Stomach (tissue), 4 donors: ENCODE measurements around the gene GDPGP1.

Experiments
- POLR2A ChIP-seq, 4 donors: fragments of 450-650 bp; IDR thresholded peaks; one replicate each; pipeline ENCODE4 v1.6.1; 2016; ENCODE audit warnings: antibody characterized with exemption in 4 of 4, control low read depth in 2 of 4, mild to moderate bottlenecking in 1 of 4, moderate library complexity in 1 of 4
- POLR2AphosphoS5 ChIP-seq, 3 donors: sonication (generic); formaldehyde crosslinking; IDR thresholded peaks; one replicate each; pipeline ENCODE4 v1.6.1; 2016; ENCODE audit warnings: antibody characterized with exemption in 3 of 3
- TF ChIP-seq, protein P1 (sequence below), 7 experiments: fragments of 450-650 bp in 4 of 7; fragments of 200-600 bp in 3 of 7; sonication (generic) in 3 of 7; IDR thresholded peaks; one replicate each; pipeline ENCODE4 v1.5.1; 2016 to 2019; ENCODE audit warnings: antibody characterized with exemption in 7 of 7, control low read depth in 2 of 7, mild to moderate bottlenecking in 1 of 7

DNA sequence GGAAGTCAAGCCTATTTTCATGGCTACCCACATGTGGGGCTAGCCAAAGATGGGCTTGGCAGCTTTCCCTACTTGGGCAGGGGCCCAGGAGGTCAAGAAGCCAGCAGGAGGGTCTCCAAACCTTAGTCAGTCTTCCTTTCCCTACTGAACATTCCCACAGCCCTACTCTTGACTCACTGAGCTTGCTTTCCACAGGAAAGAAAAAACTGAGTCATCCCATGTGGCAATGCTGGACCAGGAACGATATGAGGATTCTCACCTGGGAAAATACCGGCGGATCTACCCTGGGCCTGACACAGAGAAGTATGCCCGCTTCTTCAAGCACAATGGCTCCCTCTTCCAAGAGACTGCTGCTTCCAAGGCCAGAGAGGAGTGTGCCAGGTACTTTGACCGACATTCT is 27.8 kb downstream of the GDPGP1 start:
- TF ChIP-seq POLR2AphosphoS5 (IDR thresholded peaks at IDR 0.05): no peak
- TF ChIP-seq, protein P1, sequence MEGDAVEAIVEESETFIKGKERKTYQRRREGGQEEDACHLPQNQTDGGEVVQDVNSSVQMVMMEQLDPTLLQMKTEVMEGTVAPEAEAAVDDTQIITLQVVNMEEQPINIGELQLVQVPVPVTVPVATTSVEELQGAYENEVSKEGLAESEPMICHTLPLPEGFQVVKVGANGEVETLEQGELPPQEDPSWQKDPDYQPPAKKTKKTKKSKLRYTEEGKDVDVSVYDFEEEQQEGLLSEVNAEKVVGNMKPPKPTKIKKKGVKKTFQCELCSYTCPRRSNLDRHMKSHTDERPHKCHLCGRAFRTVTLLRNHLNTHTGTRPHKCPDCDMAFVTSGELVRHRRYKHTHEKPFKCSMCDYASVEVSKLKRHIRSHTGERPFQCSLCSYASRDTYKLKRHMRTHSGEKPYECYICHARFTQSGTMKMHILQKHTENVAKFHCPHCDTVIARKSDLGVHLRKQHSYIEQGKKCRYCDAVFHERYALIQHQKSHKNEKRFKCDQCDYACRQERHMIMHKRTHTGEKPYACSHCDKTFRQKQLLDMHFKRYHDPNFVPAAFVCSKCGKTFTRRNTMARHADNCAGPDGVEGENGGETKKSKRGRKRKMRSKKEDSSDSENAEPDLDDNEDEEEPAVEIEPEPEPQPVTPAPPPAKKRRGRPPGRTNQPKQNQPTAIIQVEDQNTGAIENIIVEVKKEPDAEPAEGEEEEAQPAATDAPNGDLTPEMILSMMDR (IDR thresholded peaks at IDR 0.05): no peak
- TF ChIP-seq POLR2A (IDR thresholded peaks at IDR 0.05): no peak
